Measurements from ENCODE around the gene EFHC2.

Gene EFHC2

GRCh38 chrX:44143061-44143602 is 200.3 kb downstream of the EFHC2 start:
- DNase-seq: no peak

DNA sequence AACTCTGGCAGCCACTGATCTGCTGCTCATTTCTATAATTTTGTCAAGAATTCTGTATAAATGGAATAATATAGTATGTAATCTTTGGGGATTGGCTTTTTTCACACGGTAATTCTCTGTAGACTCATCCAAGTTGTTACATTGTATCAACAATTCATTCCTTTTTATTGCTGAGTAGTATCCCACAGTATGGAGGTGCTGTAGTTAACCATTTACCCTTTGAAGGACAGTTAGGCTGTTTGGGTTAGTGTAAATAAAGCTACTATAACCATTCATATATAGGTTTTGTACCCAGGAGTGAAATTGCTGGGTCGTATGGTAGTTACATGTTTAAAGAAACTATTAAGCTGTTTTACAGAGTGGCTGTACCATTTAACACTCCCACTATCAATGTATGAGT is 213.3 kb downstream of the EFHC2 start:
- DNase-seq: no peak

- no peak for DNase-seq
Measured at GRCh38 chrX:44113337-44113736, 230.1 kb downstream of the EFHC2 start.

DNA sequence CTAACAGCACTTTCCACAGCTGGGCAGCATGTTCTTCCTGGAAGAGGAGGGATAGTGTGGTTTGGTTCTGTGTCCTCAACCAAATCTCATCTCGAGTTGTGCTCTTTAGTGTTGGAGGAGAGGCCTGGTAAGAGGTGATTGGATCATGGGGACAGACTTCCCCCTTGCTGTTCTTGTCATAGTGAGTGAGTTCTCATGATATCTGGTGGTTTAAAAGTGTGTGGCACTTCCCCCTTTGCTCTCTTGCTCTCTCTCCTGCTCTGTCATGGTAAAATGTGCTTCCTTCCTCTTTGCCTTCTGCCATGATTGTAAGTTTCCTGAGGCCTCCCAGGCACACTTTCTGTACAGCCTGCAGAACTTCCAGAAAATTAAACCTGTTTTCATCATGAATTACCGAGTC is 236.6 kb downstream of the EFHC2 start:
- DNase-seq: no peak

DNA sequence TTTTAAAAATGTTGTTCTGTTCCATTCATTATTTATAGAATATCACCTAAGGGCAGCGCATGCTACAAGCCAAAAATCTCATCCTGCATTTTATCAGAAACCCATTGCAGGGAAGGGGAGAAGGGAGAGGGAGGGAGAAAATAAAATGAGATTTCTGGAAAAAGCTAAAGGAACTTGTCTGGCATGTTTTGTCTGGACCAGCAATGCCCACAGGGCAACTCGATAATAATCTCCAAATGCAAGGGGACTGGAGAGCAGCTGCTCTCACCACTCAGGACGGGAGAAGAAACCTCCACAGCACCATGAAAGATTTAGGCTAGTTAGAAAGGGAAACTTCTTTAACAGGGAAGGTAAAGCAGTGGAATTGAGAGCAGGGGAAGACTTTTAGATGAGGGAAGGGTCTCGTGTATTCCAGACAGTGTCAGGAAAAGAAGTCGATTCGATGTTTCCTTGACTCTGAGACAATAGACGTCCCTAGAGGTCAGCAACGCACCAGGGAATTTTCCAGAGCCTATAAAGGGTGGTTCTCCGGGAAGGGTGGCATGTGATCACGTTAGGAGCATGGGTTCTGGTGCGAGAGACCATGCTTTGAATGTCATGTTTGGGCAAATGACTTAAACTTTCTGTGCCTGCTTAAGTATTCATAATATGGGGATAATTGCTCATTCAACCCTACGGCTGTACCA is 238.1 kb downstream of the EFHC2 start:
- no peak for DNase-seq

DNA sequence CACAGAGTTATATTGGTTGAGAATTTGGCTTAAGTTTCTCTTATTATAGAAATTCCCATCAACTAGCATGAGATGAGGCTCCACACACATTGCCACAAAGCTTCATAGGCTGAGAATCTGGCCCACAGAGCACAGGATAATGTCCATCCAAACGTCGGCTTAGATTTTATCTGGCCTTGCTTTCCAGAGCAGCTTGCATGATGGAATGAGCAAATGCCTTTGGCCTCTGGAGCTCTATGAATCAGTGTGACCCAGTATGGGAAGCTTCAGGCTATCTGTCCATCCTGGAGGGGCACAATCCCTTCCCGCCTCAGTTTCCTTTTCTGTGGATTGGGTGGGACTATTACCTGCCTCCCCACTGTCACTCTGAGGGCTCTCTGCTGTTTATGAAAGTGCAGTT is 238.8 kb downstream of the EFHC2 start:
- no peak for DNase-seq

- DNase-seq: no peak
Measured at GRCh38 chrX:44101281-44101680, 242.2 kb downstream of the EFHC2 start.

DNA sequence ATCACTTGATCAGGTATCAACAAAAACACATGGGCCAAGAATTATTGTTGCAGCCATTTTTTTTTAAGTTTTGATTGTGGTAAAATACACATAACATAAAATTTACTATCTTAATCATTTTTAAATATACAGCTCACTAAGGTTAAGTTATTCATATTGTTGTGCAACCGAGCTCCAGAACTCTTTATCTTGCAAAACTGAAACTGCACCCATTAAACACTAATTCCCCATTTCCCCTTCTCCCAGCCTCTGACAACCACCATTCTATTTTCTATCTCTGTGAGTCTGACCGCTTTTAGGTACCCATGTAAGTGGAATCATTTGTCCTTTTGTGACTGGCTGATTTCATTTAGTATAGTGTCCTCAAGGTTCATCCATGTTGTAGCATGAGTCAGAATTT is 244.1 kb downstream of the EFHC2 start:
- DNase-seq: no peak
